SK-N-SH (cell line): Measurements from ENCODE around the gene PCBP3. TPM values are rescaled to one million over a fixed set of nuclear protein-coding genes. Genes with fewer than 3 reads are reported as not detected.

ENCODE experiments used
- CTCF ChIA-PET: fragments of 300-600, 350-600 bp; formaldehyde crosslinking; extraction: SDS; loops from one replicate; lab custom pipeline; 2021; lab: Yijun Ruan, JAX
- POLR2A ChIA-PET: fragments of 350-600 bp; sonication (Branson Sonifier 250); formaldehyde crosslinking; extraction: SDS; loops from one replicate; lab custom pipeline; 2020; ENCODE audit warnings: antibody characterized with exemption, inconsistent platforms; lab: Yijun Ruan, JAX
- DNase-seq: peaks from one replicate; pipeline ENCODE4 v3.0.0; 2012
- H2AFZ ChIP-seq: fragments of 200-600 bp; sonication (generic); 2 replicates; pipeline ENCODE4 v1.8.1; 2016; ENCODE audit warnings: antibody characterized with exemption, mild to moderate bottlenecking, low read depth
- H3F3A ChIP-seq: fragments of 200-600 bp; sonication (generic); replicated peaks from 2 replicates; pipeline ENCODE3; 2016; ENCODE audit warnings: antibody characterized with exemption, mild to moderate bottlenecking; ENCODE audit not compliant: insufficient read depth
- H3K27ac ChIP-seq, 2 experiments: fragments of 200-500 bp in 1 of 2; fragments of 200-600 bp in 1 of 2; sonication (Bioruptor generic) in 1 of 2; sonication (generic), shearing (Covaris generic) in 1 of 2; 2 replicates each; pipeline versions ENCODE4 v1.5.1 to v1.6.1; 2014 to 2016; ENCODE audit warnings: low read depth in 2 of 2, inconsistent platforms in 1 of 2, low read length in 1 of 2, mild to moderate bottlenecking in 1 of 2, mixed read lengths in 1 of 2
- H3K27me3 ChIP-seq: fragments of 200-600 bp; sonication (generic), shearing (Covaris generic); 2 replicates; pipeline ENCODE4 v1.6.1; 2016; ENCODE audit warnings: mixed run types; ENCODE audit not compliant: insufficient read depth
- H3K36me3 ChIP-seq, 2 experiments: fragments of 200-500 bp in 1 of 2; fragments of 200-600 bp in 1 of 2; sonication (Bioruptor generic) in 1 of 2; sonication (generic) in 1 of 2; replicated peaks in 1 of 2; 2 replicates each; pipeline versions ENCODE3 to v1.5.1; 2014 to 2016; ENCODE audit warnings: low read length in 1 of 2, mild to moderate bottlenecking in 1 of 2; ENCODE audit not compliant: insufficient read depth in 2 of 2, control insufficient read depth in 1 of 2
- H3K4me1 ChIP-seq, 2 experiments: fragments of 200-500 bp in 1 of 2; fragments of 200-600 bp in 1 of 2; sonication (Bioruptor generic) in 1 of 2; sonication (generic), shearing (Covaris generic) in 1 of 2; 2 replicates each; pipeline versions ENCODE4 v1.5.1 to v1.6.1; 2014 to 2016; ENCODE audit warnings: low read depth in 1 of 2, low read length in 1 of 2, mixed run types in 1 of 2; ENCODE audit not compliant: insufficient read depth in 2 of 2, control insufficient read depth in 1 of 2
- H3K4me2 ChIP-seq: fragments of 200-600 bp; sonication (generic), shearing (Covaris generic); 2 replicates; pipeline ENCODE4 v1.6.1; 2017; ENCODE audit warnings: mixed run types
- H3K4me3 ChIP-seq, 2 experiments: fragments of 200-500 bp in 1 of 2; fragments of 200-600 bp in 1 of 2; sonication (Bioruptor generic) in 1 of 2; sonication (generic), shearing (Covaris generic) in 1 of 2; 2 replicates each; pipeline versions ENCODE4 v1.5.1 to v1.8.1; 2014 to 2016; ENCODE audit warnings: low read depth in 2 of 2, inconsistent platforms in 1 of 2, low read length in 1 of 2, mild to moderate bottlenecking in 1 of 2, mixed read lengths in 1 of 2, moderate library complexity in 1 of 2
- H3K79me2 ChIP-seq: fragments of 200-600 bp; sonication (generic); 2 replicates; pipeline ENCODE4 v1.8.1; 2017; ENCODE audit warnings: mild to moderate bottlenecking; ENCODE audit not compliant: insufficient read depth
- H3K9ac ChIP-seq: fragments of 200-600 bp; sonication (generic); 2 replicates; pipeline ENCODE4 v1.6.1; 2017; ENCODE audit warnings: mixed run types
- H3K9me2 ChIP-seq: fragments of 200-600 bp; sonication (generic); 2 replicates; pipeline ENCODE4 v1.6.1; 2017; ENCODE audit warnings: mixed run types
- H3K9me3 ChIP-seq: fragments of 200-600 bp; sonication (generic); 2 replicates; pipeline ENCODE4 v1.6.1; 2017; ENCODE audit warnings: mixed run types, mild to moderate bottlenecking, moderate library complexity
- H4K20me1 ChIP-seq: fragments of 200-600 bp; sonication (generic); 2 replicates; pipeline ENCODE4 v1.6.1; 2017; ENCODE audit warnings: mild to moderate bottlenecking, mixed run types; ENCODE audit not compliant: insufficient read depth
- CTCF ChIP-seq: fragments of 200-600 bp; sonication (generic); IDR thresholded peaks from 2 replicates; pipeline ENCODE4 v1.6.1; 2017; ENCODE audit warnings: antibody characterized with exemption, mild to moderate bottlenecking, moderate library complexity
- ELF1 ChIP-seq: IDR thresholded peaks from 2 replicates; pipeline ENCODE4 v1.4.0; 2012
- EP300 ChIP-seq, 2 experiments: IDR thresholded peaks; 2 replicates each; pipeline versions ENCODE4 v1.4.0 to v1.6.1; 2012; ENCODE audit warnings: borderline replicate concordance in 1 of 2, low read depth in 1 of 2, low read length in 1 of 2
- FOXM1 ChIP-seq: IDR thresholded peaks from 2 replicates; pipeline ENCODE4 v1.4.0; 2012; ENCODE audit warnings: low read depth, mild to moderate bottlenecking
- GATA2 ChIP-seq: sonication (generic); formaldehyde crosslinking; IDR thresholded peaks from 2 replicates; pipeline ENCODE4 v1.5.0; 2020; ENCODE audit warnings: mild to moderate bottlenecking, missing genetic modification reagents
- IRF3 ChIP-seq: fragments of 150-350 bp; IDR thresholded peaks from 2 replicates; pipeline ENCODE4 v1.6.1; 2016; ENCODE audit warnings: mild to moderate bottlenecking, low read depth, low read length
- MAX ChIP-seq: IDR thresholded peaks from 2 replicates; pipeline ENCODE4 v1.4.0; 2012; ENCODE audit warnings: low read depth
- MEF2A ChIP-seq: IDR thresholded peaks from 2 replicates; pipeline ENCODE4 v1.4.0; 2012; ENCODE audit warnings: low read depth, borderline replicate concordance
- MXI1 ChIP-seq: IDR thresholded peaks from 2 replicates; pipeline ENCODE4 v1.6.1; 2012; ENCODE audit warnings: mild to moderate bottlenecking, low read depth, low read length, improper control_type of control experiment
- NFIC ChIP-seq: IDR thresholded peaks from 2 replicates; pipeline ENCODE4 v1.4.0; 2012; ENCODE audit warnings: borderline replicate concordance
- NRF1 ChIP-seq: IDR thresholded peaks from 2 replicates; pipeline ENCODE4 v1.6.1; 2012; ENCODE audit warnings: low read depth, mild to moderate bottlenecking, low read length
- POLR2AphosphoS5 ChIP-seq: IDR thresholded peaks from 2 replicates; pipeline ENCODE4 v1.6.1; 2012; ENCODE audit warnings: low read depth, low read length
- RCOR1 ChIP-seq: fragments of 150-350 bp; IDR thresholded peaks from 2 replicates; pipeline ENCODE4 v1.6.1; 2017; ENCODE audit warnings: antibody characterized with exemption, low read length
- REST ChIP-seq: IDR thresholded peaks from 2 replicates; pipeline ENCODE4 v1.6.1; 2012; ENCODE audit warnings: mild to moderate bottlenecking, low read depth, low read length, moderate library complexity
- TCF12 ChIP-seq: IDR thresholded peaks from 2 replicates; pipeline ENCODE4 v1.4.0; 2012
- TEAD4 ChIP-seq: IDR thresholded peaks from 2 replicates; pipeline ENCODE4 v1.4.0; 2012; ENCODE audit warnings: mild to moderate bottlenecking, borderline replicate concordance; ENCODE audit not compliant: insufficient read depth
- USF2 ChIP-seq: fragments of 150-350 bp; IDR thresholded peaks from 2 replicates; pipeline ENCODE4 v1.6.1; 2017; ENCODE audit warnings: antibody characterized with exemption, low read length, low read depth, borderline replicate concordance
- YY1 ChIP-seq: IDR thresholded peaks from 2 replicates; pipeline ENCODE4 v1.4.0; 2012; ENCODE audit warnings: low read depth, mild to moderate bottlenecking
- WGBS: methylation state at CpG from one replicate; pipeline ENCODE4 v1.1.6; 2017; ENCODE audit warnings: low lambda C conversion rate; 5-methylcytosine and 5-hydroxymethylcytosine counted together
- polyA plus RNA-seq, 3 experiments: library from polyadenylated mRNA; depleted of rRNA; stranded (reverse); fragments of >200 nt; gene quantifications; 2 replicates each; pipeline ENCODE4 v1.2.3, GENCODE V29; 2012
- TF ChIP-seq, protein P1 (sequence below): IDR thresholded peaks from 2 replicates; pipeline ENCODE4; 2012
- TF ChIP-seq, protein P2 (sequence below): IDR thresholded peaks from 2 replicates; pipeline ENCODE4 v1.4.0; 2012; ENCODE audit warnings: low read depth, borderline replicate concordance

The PCBP3 gene
- polyA plus RNA-seq, 1 of the 3 experiments (the other 2 are of a cell fraction) = 9.5 TPM

DNA sequence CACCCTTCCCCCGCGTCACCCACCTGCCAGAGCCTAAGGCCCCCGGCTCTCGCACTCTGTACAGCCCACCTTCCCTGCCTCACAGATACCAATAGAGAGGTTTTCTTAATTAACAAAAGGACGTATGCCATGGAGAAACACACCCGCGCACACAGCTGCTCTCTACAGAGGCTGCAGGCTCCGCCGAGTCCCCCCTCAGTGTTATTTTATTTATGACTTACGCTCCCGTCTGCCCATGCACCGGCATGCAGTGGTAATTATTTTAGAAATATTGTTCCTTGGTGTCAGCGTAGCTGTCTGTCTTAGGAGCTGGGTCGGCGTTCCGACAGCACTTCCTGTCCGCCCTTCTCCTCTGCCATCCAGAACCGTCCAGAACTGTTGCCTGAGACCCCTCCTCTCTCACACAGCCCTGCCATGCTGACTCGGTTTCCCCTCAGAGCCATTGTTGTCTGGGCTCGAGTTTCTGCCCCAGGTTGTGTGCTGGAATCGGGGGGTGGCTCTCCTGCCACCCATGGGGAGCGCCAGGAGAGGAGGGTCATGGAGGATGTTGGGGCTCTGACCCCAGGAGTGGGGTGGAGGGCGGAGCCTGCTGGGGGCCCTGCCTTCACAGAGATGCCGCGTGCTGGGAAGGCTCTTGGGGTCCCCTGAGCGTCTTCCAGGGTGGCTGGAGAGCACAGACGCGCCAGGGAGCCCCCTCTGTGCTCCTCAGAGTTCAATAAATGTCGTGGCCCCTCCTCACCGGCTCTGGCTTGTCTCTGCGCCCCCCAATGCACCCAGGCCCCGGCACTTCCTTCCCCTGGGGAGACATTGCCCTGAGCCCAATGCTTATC, 298.4 kb downstream of the PCBP3 start:
- WGBS = 87% methylated on average over 25 of the region's 32 CpGs
- Histone ChIP-seq H3K4me3 (no peak overlapping the region), H3K4me1 (no peaks in the 10 kb centered on the region), H3K27ac (no peak overlapping the region), H3K4me2 (no peak overlapping the region), H3K79me2 (no peaks in the 10 kb centered on the region), H3K9ac (no peak overlapping the region), H2AFZ (no peak overlapping the region), H4K20me1 (no peaks in the 10 kb centered on the region), H3K36me3 (no peaks in the 10 kb centered on the region), H3K9me3 (no peaks in the 10 kb centered on the region), H3F3A (no peaks in the 10 kb centered on the region), H3K27me3 (no peaks in the 10 kb centered on the region), H3K9me2 (no peaks in the 10 kb centered on the region)
- no peak for TF ChIP-seq EP300 (IDR thresholded peaks at IDR 0.05; ENCODE audit: borderline replicate concordance in 1 of 2, low read depth in 1 of 2, low read length in 1 of 2)
- TF ChIP-seq, protein P1, sequence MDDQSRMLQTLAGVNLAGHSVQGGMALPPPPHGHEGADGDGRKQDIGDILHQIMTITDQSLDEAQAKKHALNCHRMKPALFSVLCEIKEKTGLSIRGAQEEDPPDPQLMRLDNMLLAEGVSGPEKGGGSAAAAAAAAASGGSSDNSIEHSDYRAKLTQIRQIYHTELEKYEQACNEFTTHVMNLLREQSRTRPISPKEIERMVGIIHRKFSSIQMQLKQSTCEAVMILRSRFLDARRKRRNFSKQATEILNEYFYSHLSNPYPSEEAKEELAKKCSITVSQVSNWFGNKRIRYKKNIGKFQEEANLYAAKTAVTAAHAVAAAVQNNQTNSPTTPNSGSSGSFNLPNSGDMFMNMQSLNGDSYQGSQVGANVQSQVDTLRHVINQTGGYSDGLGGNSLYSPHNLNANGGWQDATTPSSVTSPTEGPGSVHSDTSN = no peak
- no peak for TF ChIP-seq CTCF
- TF ChIP-seq ELF1 = no peak
- no peak for TF ChIP-seq YY1
- TF ChIP-seq RCOR1 = no peak
- TF ChIP-seq GATA2 (CRISPR knock-in tag) = no peak
- TF ChIP-seq REST = no peak
- no peak for TF ChIP-seq MEF2A
- TF ChIP-seq POLR2AphosphoS5 = no peak
- TF ChIP-seq MXI1 = no peak
- TF ChIP-seq IRF3 = no peak
- no peak for TF ChIP-seq NFIC
- TF ChIP-seq, protein P2, sequence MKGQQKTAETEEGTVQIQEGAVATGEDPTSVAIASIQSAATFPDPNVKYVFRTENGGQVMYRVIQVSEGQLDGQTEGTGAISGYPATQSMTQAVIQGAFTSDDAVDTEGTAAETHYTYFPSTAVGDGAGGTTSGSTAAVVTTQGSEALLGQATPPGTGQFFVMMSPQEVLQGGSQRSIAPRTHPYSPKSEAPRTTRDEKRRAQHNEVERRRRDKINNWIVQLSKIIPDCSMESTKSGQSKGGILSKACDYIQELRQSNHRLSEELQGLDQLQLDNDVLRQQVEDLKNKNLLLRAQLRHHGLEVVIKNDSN = no peak
- no peak for TF ChIP-seq NRF1
- TF ChIP-seq FOXM1 = no peak
- TF ChIP-seq MAX = no peak
- TF ChIP-seq USF2 = no peak
- TF ChIP-seq TCF12 = no peak
- no peak for TF ChIP-seq TEAD4
- CTCF ChIA-PET = no interaction called here
- POLR2A ChIA-PET = no interaction called here
- DNase-seq = no peak
